ENCODE results near the gene APH1A. TPM values are rescaled to one million over a fixed set of nuclear protein-coding genes. Genes with fewer than 3 reads are reported as not detected.

APH1A gene
- total and polyA plus RNA-seq, 2 of the 13 experiments (the other 11 are each of a cell fraction or from before 2014, with no cell fraction given) = 114 to 130 TPM

- TF ChIP-seq HIC2 (CRISPR knock-in tag; IDR thresholded peaks at IDR 0.05; ENCODE audit: low read depth) (0 out of 2 replicates have a peak, but pooled peaks have one; percentile 15), SNAPC4 (CRISPR knock-in tag; IDR thresholded peaks at IDR 0.05) (0 out of 2 replicates have a peak, but pooled peaks have one; percentile 35), ADNP (CRISPR knock-in tag; IDR thresholded peaks at IDR 0.05) (no peak), HNRNPLL (IDR thresholded peaks at IDR 0.05; ENCODE audit: low read depth, low read length, poor library complexity, severe bottlenecking) (no peak), SMAD1 (CRISPR knock-in tag; IDR thresholded peaks at IDR 0.05; ENCODE audit: borderline replicate concordance, low read depth) (no peak), ZNF276 (CRISPR knock-in tag; IDR thresholded peaks at IDR 0.05; ENCODE audit: low read depth) (peak; percentile 44; the same call in 1 of the 2 replicates), GMEB1 (CRISPR knock-in tag; IDR thresholded peaks at IDR 0.05; ENCODE audit: borderline replicate concordance) (peak; percentile 26; the same call in 1 of the 2 replicates)
- TF ChIP-seq, protein P1, sequence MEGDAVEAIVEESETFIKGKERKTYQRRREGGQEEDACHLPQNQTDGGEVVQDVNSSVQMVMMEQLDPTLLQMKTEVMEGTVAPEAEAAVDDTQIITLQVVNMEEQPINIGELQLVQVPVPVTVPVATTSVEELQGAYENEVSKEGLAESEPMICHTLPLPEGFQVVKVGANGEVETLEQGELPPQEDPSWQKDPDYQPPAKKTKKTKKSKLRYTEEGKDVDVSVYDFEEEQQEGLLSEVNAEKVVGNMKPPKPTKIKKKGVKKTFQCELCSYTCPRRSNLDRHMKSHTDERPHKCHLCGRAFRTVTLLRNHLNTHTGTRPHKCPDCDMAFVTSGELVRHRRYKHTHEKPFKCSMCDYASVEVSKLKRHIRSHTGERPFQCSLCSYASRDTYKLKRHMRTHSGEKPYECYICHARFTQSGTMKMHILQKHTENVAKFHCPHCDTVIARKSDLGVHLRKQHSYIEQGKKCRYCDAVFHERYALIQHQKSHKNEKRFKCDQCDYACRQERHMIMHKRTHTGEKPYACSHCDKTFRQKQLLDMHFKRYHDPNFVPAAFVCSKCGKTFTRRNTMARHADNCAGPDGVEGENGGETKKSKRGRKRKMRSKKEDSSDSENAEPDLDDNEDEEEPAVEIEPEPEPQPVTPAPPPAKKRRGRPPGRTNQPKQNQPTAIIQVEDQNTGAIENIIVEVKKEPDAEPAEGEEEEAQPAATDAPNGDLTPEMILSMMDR (CRISPR knock-in tag; IDR thresholded peaks at IDR 0.05) = 0 out of 2 replicates have a peak, but pooled peaks have one; percentile 17
These were observed 8.8 kb downstream of the APH1A start (continued) for GRCh38 chr1:150259758-150260669.

All from HepG2 (cell line).